GM18868 (cell line): ENCODE results near the gene CXXC5.
"Not testable (repeated sequence)": the region's sequence is repeated elsewhere in the genome, so short reads cannot be mapped to it uniquely, and the experiment has no call there.

ENCODE experiments used
- ATAC-seq: cut with Tn5 transposase; IDR thresholded peaks from one replicate; pipeline ENCODE4 v1.9.1; 2021; ENCODE audit warnings: mild to moderate bottlenecking, moderate library complexity; ENCODE audit not compliant: unreplicated experiment

Gene CXXC5

DNA sequence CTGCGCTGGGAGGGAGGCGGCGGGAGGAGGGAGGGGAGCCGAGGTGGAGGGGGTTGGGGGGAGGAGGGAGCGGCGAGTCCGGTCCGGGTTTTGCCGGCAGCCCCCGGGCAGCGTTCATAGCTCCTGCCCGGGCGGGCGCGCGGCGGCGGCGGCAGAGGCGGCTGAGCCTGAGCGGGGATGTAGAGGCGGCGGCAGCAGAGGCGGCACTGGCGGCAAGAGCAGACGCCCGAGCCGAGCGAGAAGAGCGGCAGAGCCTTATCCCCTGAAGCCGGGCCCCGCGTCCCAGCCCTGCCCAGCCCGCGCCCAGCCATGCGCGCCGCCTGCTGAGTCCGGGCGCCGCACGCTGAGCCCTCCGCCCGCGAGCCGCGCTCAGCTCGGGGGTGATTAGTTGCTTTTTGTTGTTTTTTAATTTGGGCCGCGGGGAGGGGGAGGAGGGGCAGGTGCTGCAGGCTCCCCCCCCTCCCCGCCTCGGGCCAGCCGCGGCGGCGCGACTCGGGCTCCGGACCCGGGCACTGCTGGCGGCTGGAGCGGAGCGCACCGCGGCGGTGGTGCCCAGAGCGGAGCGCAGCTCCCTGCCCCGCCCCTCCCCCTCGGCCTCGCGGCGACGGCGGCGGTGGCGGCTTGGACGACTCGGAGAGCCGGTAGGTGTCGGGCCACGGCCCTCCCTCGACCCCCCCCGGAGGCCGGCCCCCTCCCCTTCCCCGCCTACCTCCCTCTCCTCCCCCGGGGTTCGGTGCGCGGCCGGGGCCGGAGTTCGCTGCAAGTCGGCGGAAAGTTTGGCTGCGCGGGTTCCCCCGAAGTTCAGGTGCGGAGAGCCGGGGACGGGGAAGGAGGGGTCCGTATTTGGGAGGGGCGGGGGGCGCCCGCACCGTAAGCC is at the start of gene CXXC5:
Gene CXXC5, plus strand, starts transcription at position 145 of the 877 bp plus-strand sequence. CDS start 32,175 bp downstream, outside the sequence.
- no peak for ATAC-seq

DNA sequence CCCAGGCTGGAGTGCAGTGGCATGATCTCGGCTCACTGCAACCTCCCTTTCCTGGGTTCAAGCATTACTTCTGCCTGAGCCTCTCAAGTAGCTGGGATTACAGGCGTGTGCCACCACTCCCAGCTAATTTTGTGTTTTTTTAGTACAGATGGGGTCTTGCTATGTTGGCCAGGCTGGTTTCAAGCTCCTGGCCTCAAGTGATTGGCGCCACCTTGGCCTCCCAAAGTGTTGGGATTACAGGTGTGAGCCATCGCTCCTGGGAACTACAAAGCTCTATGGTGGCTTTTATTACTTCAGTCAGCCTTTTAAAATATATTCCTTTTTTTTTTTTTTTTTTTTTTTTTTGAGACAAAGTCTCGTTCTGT is 49.6 kb upstream of the CXXC5 start:
- ATAC-seq, result not testable (repeated sequence)

DNA sequence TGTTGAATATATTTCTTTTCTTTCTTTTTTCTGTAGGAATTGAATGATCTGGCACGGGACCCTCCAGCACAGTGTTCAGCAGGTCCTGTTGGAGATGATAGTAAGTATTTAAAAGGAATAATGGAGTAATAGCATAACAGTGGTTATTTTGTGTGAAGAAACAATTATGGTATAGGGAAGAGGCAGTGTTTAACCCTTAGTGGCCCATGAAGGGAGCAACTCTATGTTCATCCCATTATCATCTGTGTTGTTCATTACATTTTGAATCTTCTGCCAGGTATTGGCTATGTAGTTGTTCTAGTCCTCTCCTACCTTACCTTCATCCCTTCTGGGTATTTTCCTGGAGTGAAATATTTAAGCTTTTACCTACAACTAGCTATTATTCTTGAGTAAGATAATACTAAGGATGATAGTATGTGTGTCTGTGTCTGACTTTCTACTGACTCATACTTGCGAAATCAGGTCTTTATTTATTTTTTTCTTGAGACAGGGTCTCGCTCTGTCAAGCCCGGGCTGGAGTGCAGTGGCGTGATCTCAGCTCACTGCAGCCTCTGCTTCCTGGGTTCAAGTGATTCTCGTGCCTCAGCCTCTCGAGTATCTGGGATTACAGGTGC is 47.7 kb upstream of the CXXC5 start:
- no peak for ATAC-seq

DNA sequence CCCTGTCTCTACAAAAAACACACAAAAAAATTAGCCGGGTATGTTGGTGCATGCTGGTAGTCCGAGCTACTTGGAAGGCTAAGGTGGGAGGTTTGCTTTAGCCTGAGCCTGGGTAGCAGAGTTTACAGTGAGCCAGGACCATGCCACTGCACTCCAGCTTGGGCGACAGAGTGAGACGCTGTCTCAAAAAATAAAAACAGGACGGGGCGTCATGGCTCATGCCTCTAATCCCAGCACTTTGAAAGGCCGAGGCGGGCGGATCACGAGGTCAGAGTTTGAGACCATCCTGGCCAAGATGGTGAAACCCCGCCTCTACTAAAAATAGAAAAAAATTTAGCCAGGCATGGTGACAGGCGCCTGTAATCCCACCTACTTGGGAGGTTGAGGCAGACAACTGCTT is 46.7 kb upstream of the CXXC5 start:
- no peak for ATAC-seq

DNA sequence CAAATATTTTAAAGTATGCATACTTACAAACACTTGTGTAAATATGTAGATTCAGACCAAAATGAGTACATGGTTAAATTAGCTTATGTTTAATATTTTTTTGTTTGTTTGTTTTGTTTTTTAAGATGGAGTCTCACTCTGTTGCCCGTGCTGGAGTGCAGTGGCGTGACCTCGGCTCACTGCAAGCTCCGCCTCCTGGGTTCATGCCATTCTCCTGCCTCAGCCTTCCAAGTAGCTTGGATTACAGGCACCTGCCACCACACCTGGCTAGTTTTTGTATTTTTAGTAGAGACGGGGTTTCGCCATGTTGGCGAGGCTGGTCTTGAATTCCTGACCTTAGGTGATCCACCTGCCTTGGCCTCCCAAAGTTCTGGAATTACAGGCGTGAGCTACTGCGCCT is 46.2 kb upstream of the CXXC5 start:
- ATAC-seq, result not testable (repeated sequence)

DNA sequence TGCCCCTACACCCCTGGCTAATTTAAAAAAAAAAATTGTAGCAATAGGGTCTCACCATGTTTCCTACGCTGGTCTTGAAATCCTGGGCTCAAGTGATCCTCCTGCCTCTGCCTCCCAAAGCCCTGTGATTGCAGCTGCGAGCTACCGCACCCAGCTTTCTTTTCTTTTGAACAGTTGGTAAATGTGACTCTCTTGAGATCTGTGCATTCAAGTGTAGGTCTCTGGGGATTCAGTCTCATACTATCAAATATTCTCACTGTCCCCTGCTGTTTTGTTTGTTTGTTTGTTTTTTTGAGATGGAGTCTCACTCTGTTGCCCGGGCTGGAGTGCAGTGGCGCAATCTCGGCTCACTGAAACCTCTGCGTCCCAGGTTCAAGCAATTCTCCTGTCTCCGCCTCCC is 42.3 kb upstream of the CXXC5 start:
- ATAC-seq, result no peak

DNA sequence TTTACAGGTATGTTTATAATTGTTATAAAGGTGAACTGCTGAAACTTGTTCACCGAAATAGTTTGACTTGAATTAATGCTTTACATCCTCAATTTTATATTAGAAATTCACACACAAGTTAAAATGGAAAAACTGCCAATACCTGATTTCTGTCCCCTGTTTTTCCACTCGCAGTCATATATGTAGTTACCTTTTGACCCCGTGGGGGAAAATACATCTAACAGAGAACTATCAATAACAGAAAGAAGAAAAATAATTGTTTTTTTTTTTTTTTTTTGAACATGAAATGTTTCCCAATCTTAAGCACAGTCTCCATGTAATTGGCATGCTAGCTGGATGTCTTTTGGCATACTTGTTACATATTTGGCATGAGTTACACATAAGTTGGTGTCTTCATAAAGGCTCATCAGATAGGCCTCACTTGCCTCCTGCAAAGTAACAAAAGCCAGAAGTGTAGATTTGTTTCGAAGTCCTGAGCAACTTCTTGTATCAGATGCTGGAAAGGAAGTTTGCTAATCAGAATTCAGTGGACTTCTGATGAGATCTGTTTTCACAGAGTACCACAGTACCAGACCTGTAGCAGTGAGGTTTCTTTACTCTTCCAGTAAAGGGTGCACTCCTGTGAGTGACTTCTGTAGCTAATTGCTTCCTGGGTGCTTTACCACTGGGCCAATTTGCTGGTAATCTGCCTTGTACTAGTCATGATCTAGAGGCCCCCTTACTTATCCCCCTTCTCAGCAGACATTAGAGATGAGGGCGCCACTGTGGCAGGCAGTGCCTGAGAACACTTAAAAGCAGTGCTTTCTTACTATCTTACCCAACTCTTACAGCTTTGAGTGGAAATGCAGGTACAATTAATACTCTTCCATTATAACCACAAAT is 36.2 kb upstream of the CXXC5 start:
- peak; percentile 72 for ATAC-seq

DNA sequence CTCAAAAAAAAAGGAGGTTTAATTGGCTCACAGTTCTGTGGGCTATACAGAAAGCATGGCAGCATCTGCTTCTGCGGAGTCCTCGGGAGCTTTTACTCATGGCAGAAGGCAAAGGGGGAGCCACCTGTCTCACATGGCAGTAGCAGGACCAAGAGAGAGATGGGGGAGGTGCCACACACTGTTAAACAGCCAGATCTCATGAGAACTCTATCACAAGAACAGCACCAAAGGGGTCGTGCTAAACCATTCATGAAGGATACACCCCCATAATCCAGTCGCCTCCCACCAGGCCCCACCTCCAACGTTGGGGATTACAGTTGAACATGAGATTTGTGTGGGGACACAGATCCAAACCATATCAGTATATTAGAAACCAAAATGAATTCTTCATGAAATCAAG is 28.3 kb upstream of the CXXC5 start:
- no peak for ATAC-seq

DNA sequence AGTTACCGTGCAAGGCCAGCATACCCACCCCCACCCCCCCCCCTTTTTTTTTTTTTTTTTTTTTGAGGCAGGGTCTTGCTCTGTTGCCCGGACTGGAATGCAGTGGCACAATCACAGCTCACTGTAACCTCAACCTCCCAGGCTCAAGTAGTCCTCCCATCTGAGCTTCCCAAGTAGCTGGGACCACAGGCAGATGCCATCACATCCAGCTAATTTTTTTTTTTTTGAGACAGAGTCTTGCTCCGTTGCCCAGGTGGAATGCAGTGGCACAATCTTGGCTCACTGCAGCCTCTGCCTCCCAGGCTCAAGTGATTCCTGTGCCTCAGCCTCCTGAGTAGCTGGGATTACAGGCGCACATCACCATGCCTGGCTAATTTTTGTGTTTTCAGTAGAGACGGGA is 22.8 kb upstream of the CXXC5 start:
- ATAC-seq, result not testable (repeated sequence)

DNA sequence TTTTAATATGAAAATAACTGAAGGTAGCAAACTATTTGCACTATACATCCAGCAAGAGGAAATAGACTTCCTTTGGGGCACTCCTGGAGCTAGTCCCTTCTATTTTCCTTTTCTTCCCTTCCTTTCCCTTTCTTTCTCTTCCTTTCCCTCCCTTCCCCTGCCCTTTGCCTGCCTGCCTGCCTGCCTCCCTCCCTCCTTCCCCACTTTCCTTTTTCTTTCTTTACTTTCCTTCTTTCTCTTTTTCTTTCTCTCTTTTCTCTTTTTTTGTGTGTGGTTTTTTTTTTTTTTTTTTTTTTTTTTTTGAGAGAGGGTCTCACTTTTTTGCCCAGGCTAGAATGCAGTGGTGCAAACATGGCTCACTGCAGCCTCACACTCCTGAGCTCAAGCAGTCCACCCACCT is 17.3 kb upstream of the CXXC5 start:
- ATAC-seq, result no peak

DNA sequence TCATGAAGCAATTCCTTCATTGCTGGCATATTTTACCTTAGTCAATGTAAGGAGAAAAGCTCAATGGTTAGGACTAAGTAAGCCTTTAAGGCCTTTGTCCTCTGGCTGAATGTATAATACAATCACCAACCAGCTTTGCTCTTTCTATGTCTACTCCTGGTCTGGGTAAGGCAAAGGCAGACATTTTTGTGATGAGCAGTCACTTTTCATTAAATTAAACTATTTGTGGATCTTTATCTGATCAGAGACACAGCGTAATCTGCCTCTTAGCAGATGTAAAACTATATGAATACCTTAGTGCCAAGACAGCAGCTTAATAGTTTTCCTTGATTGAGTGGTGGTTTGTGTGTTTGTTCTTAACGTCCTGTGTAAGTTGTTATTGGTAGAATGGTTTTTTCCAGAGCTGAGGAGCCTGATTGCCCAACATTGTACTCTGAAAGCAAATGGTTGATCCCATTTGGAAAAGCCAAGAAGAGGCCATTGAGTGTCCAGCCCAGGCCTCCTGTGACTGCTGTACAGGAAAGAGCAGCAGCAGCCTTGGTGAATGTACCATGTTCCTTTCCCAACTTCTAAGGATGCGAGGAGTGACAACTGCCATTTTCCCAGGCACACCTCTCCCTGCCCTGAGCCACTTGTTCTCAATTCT is 16.5 kb upstream of the CXXC5 start:
- no peak for ATAC-seq

DNA sequence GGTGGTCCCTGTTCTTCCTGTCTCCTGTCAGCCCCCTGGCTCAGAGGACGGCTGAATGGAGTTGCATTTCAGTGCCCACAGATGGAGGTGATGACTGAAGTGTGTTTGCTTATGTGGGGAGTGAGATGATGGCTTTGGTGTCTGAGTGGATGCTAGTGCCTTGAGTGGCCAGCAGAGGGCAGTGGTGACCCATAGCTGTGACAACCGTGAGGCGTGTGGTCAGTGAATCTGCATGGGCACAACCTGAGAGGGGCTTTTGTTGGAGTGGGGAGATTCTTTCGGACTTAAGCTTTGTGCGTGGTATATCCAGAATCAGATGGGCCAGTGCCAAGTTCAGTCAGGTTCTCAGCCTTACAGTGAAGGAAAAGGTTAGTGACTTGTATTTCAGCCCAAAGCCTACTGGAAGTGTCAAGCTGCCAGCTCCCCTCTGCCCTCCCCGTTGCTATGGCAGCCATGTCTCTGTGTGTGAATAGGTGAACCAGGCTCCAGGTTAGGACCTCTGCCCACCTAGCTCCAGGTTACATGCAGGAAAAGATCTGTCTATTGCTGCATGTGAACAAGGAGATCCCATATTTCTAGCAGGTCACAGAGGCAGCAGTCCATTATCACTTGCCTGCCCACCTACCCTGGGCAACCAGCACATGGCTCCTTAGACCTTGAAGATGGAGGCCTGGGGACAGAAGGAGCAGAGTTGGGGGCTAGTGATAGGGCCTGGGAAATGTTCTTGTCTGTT is 14.7 kb upstream of the CXXC5 start:
- ATAC-seq, result peak; percentile 22

DNA sequence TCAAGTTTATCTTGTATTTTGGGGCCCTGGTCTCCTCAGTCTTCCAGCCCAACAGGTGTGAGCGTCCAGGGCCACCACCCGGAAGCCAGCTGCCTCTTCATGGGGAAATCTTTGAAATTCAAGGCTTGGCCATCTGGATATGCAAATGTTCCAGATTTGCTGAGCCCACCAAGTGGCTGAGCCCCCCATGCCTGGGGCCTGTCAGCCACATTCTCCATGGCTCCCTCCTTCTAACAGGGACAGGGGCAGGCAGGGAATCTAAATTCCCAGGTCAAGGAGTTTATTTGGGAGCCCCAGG is 14.2 kb upstream of the CXXC5 start:
- no peak for ATAC-seq

DNA sequence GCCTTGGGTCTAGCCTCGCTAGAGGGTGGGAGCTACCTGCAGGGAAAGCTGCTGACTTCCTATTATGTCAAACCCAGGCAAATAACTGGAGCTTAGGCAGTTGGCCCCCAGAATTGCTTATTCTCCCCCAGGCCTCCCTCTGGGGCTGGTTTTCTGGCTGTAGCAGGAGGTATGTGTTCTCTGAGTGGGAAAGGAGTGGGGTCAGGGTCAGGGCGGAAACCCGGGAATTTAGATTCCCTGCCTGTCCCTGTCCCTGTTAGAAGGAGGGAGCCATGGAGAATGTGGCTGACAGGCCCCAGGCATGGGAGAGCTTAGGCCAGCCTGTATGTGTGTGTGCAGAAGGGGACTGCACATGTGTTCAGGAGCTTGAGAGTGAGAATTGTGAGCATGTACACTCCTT is 13.6 kb upstream of the CXXC5 start:
- ATAC-seq, result no peak

DNA sequence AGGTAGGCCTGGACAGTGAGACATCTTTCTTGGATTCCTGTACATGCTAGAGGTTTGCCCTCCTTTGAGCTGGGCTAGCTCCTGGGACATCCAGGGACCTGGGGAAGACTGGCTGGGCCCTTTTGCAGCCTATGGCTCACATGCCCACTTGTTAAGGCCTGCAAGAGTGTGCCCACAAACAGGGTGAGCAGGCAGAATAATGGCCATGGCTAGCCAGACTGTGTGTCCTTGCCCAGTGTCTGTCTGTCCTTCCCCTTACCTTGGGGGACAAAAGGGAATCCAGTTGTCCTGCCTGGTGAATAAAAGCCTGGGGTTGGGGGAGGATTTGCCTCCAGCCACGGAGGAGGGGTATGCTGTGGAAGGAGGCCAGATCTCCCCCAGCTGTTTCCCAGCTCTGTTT is 13.0 kb upstream of the CXXC5 start:
- ATAC-seq, result no peak

DNA sequence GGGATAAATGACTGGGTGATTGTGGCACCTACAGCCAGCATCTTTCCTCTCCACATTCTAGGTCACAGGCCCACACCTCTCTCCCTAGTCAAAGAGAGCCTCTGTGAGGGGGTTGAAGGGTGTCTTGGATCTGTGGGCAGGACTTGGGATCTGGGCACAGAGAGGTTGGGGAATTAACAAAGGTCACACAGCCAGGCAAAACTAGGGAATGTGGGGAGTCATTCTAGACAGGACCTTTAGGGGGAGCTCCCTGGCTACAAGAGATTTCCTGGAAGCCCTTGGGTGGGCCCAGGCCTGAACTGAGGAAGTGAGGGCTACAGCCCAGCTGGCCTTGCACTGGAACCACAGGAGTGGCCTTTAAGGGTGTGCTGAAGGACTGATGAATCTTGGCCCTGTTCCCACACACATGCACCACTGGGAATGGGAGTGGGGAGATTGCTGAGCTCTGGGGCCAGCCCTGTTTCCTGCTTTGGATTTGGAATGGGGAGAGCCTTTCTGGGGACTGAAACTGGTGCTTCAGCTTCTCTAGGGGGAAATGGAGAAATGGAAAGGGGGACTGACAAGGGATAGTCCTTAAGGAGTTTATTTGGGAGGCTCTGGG is 12.4 kb upstream of the CXXC5 start:
- ATAC-seq, result no peak

DNA sequence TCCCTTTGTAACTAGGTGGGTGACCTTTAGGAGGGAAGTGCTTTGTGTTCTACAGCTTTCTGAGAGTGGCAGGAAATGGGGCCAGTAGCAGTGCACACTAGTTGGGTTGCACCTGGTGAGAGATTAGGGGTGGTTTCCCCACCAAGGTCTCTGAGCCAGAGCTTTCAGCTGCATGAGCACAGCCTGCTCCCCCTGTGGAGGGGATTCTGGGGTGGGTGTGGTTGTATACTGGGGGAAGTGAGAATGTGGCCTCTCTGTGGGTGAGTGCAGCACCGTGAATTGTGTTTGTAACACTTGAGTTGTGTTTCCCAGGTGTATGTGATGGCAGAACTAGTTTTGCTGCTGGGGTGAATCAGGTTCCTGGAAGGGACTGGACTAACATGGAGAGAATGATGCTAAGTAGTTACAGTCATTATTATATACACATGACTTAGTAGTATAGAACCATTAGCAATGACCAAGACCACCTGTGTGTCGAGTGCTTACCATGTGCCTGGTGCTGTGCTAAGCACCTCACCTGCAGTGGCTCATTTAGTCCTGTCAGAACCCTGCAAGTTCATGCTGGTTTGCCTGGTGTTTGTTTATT is 11.8 kb upstream of the CXXC5 start:
- peak; percentile 83 for ATAC-seq

DNA sequence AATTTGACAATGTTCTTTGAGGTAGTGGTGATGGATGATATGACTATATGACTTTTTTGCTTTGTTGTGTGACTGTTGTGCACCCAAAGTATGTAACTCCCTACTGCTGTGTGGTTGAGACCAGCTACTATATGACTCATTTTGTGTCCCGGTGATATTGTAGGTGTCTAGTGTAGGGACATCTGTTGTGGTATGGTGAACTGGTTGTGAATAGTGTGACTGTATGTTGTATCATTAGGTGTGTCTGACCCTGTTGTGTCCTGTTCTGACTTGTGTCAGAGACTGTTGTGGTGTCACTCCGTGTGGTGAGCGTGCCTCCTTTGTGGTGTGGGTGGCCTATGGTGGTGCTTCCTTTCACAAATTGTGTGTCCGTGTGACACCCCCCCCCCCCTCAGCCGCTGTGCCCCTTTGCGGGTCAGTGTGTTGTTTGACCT is 11.2 kb upstream of the CXXC5 start:
- no peak for ATAC-seq

DNA sequence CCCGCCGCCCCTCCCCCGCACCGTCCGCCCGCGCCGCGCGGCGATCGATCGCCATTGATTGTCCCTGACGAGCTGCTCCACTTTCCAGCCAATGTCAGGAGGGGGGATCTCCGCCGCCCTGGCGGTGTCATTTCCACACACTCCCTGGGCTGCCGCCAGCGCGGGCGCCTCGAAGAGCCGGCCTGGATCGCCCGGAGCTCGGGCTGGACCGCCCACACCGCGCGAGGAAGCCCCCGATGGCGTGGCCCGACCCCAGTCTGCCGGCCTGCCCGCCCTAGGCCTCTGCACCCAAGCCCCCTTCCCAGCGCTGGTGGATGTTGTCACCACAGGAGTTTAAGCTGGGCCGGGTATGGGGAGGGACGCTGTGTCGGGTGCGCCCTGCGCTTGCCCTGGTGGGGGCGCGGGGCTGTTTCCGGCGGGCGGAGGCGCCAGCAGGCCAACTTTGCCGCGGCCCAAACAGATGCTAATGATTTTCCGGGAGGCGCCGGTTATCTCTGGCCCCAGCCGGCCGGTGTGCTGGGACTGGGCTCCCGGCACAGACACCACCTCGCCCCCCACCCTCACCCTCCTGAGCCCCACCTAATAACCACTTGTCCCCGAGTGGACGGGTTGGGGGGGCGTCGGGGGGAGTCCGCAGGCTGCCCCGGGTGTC is 10.6 kb upstream of the CXXC5 start:
- peak; percentile 25 for ATAC-seq
